H1 (cell line): ENCODE data around the gene GPSM3. TPM values are rescaled to one million over a fixed set of nuclear protein-coding genes. Genes with fewer than 3 reads are reported as not detected.

Experiments used
- CTCF ChIA-PET: fragments of 300-600 bp; sonication (Branson Sonifier 250); formaldehyde crosslinking; loops from one replicate; lab custom pipeline; 2021; ENCODE audit not compliant: partially characterized antibody; lab: Charles Lee
- POLR2A ChIA-PET: fragments of 300-600 bp; sonication (Branson Sonifier 250); formaldehyde crosslinking; loops from one replicate; lab custom pipeline; 2021; ENCODE audit warnings: inconsistent platforms; ENCODE audit not compliant: partially characterized antibody; lab: Charles Lee
- DNase-seq, 2 experiments: peaks; one replicate each; pipeline versions ENCODE4 v3.0.0 to v3.0.0-alpha.2; 2010 to 2022; ENCODE audit warnings: low spot score in 2 of 2, low read depth in 1 of 2, mixed read lengths in 1 of 2
- FAIRE-seq: peaks from 2 replicates; lab custom pipeline; 2011; peaks lifted over from hg19 to GRCh38; lab: Jason Lieb, UNC
- H2AFZ ChIP-seq: 2 replicates; pipeline ENCODE4 v1.8.1; 2012; ENCODE audit warnings: low read length, inconsistent platforms
- H2AK5ac ChIP-seq: 2 replicates; pipeline ENCODE4 v1.6.1; 2013; ENCODE audit warnings: low read depth, low read length
- H2BK120ac ChIP-seq: replicated peaks from 2 replicates; pipeline ENCODE3; 2013; ENCODE audit warnings: low read depth, low read length, inconsistent platforms
- H2BK12ac ChIP-seq: 2 replicates; pipeline ENCODE4 v1.6.1; 2013; ENCODE audit warnings: low read depth, low read length
- H2BK15ac ChIP-seq: 2 replicates; pipeline ENCODE4 v1.6.1; 2013; ENCODE audit warnings: low read length
- H2BK20ac ChIP-seq: 2 replicates; pipeline ENCODE4 v1.6.1; 2013; ENCODE audit warnings: low read length
- H2BK5ac ChIP-seq: 2 replicates; pipeline ENCODE4 v1.6.1; 2013; ENCODE audit warnings: low read depth, low read length
- H3K14ac ChIP-seq: 2 replicates; pipeline ENCODE4 v1.6.1; 2013; ENCODE audit warnings: inconsistent platforms; ENCODE audit not compliant: insufficient read length
- H3K18ac ChIP-seq: 2 replicates; pipeline ENCODE4 v1.6.1; 2013; ENCODE audit warnings: low read length; ENCODE audit errors: extremely low read depth
- H3K23ac ChIP-seq: 2 replicates; pipeline ENCODE4 v1.6.1; 2013; ENCODE audit warnings: inconsistent platforms; ENCODE audit not compliant: insufficient read length
- H3K23me2 ChIP-seq: 2 replicates; pipeline ENCODE4 v1.6.1; 2013; ENCODE audit warnings: low read depth, low read length
- H3K27ac ChIP-seq: 2 replicates; pipeline ENCODE4 v1.6.1; 2011; ENCODE audit warnings: low read depth, low read length, inconsistent platforms
- H3K27me3 ChIP-seq, 4 experiments: replicated peaks in 1 of 4; 1 replicate in 1 of 4; 2 replicates in 3 of 4; pipeline versions ENCODE4 v1.6.1 to v1.8.1; 2011 to 2013; ENCODE audit warnings: low read length in 3 of 4, mild to moderate bottlenecking in 3 of 4, inconsistent platforms in 2 of 4, mixed read lengths in 2 of 4, moderate library complexity in 1 of 4; ENCODE audit not compliant: control insufficient read depth in 3 of 4, insufficient read depth in 3 of 4; ENCODE audit errors: extremely low read depth in 1 of 4
- H3K36me3 ChIP-seq, 4 experiments: 2 replicates each; pipeline versions ENCODE4 v1.6.1 to v1.8.1; 2011 to 2013; ENCODE audit warnings: mild to moderate bottlenecking in 4 of 4, low read length in 3 of 4, moderate library complexity in 2 of 4, control low read depth in 1 of 4, inconsistent platforms in 1 of 4; ENCODE audit not compliant: insufficient read depth in 4 of 4, control insufficient read depth in 2 of 4
- H3K4ac ChIP-seq: replicated peaks from 2 replicates; pipeline ENCODE3; 2013; ENCODE audit warnings: low read length, low read depth, mixed read lengths, inconsistent platforms; ENCODE audit not compliant: insufficient read length
- H3K4me1 ChIP-seq, 4 experiments: replicated peaks in 1 of 4; 1 replicate in 1 of 4; 2 replicates in 3 of 4; pipeline versions ENCODE4 v1.6.1 to v1.8.1; 2011 to 2013; ENCODE audit warnings: low read length in 3 of 4, inconsistent platforms in 2 of 4, mixed read lengths in 1 of 4; ENCODE audit not compliant: insufficient read depth in 4 of 4, control insufficient read depth in 3 of 4
- H3K4me2 ChIP-seq, 2 experiments: 2 replicates each; pipeline versions ENCODE4 v1.6.1 to v1.8.1; 2011 to 2013; ENCODE audit warnings: low read depth in 2 of 2, low read length in 2 of 2, control low read depth in 1 of 2, inconsistent platforms in 1 of 2, mild to moderate bottlenecking in 1 of 2; ENCODE audit not compliant: insufficient read depth in 1 of 2
- H3K4me3 ChIP-seq, 4 experiments: fragments of 200-600, 300-600 bp in 1 of 4; sonication (generic), shearing (Covaris generic), sonication (Bioruptor Twin) in 1 of 4; 2 replicates each; pipeline versions ENCODE4 v1.5.1 to v1.8.1; 2011 to 2016; ENCODE audit warnings: low read length in 4 of 4, low read depth in 3 of 4, control low read depth in 2 of 4, inconsistent platforms in 2 of 4, mild to moderate bottlenecking in 2 of 4, mixed read lengths in 1 of 4, moderate library complexity in 1 of 4; ENCODE audit not compliant: insufficient read depth in 2 of 4; ENCODE audit errors: extremely low read depth in 1 of 4
- H3K56ac ChIP-seq: replicated peaks from 2 replicates; pipeline ENCODE3; 2013; ENCODE audit warnings: low read depth, mild to moderate bottlenecking, mixed read lengths, low read length, inconsistent platforms; ENCODE audit not compliant: insufficient read length
- H3K79me1 ChIP-seq: 2 replicates; pipeline ENCODE4 v1.6.1; 2013; ENCODE audit warnings: low read depth, low read length, control low read depth
- H3K79me2 ChIP-seq, 2 experiments: 2 replicates each; pipeline versions ENCODE4 v1.6.1 to v1.8.1; 2012 to 2013; ENCODE audit warnings: low read length in 2 of 2, mild to moderate bottlenecking in 2 of 2, inconsistent platforms in 1 of 2; ENCODE audit not compliant: insufficient read depth in 2 of 2, control insufficient read depth in 1 of 2
- H3K9ac ChIP-seq, 4 experiments: replicated peaks in 1 of 4; 1 replicate in 1 of 4; 2 replicates in 3 of 4; pipeline versions ENCODE4 v1.6.1 to v1.8.1; 2011 to 2013; ENCODE audit warnings: low read depth in 3 of 4, low read length in 3 of 4, control low read depth in 2 of 4, mild to moderate bottlenecking in 2 of 4, moderate library complexity in 2 of 4, inconsistent platforms in 1 of 4; ENCODE audit errors: extremely low read depth in 1 of 4
- H3K9me3 ChIP-seq, 2 experiments: 2 replicates each; pipeline versions ENCODE4 v1.6.1 to v1.8.1; 2012 to 2013; ENCODE audit warnings: mild to moderate bottlenecking in 2 of 2, moderate library complexity in 2 of 2, control low read depth in 1 of 2, inconsistent platforms in 1 of 2, low read depth in 1 of 2, low read length in 1 of 2, mixed read lengths in 1 of 2; ENCODE audit not compliant: insufficient read depth in 2 of 2
- H4K20me1 ChIP-seq, 2 experiments: replicated peaks in 1 of 2; 2 replicates each; pipeline versions ENCODE3 to v1.8.1; 2011 to 2013; ENCODE audit warnings: inconsistent platforms in 2 of 2, low read length in 2 of 2, mild to moderate bottlenecking in 1 of 2; ENCODE audit not compliant: insufficient read depth in 2 of 2, control insufficient read depth in 1 of 2
- H4K5ac ChIP-seq: 2 replicates; pipeline ENCODE4 v1.6.1; 2013; ENCODE audit warnings: low read length, low read depth, mixed read lengths, inconsistent platforms; ENCODE audit not compliant: insufficient read length
- H4K8ac ChIP-seq: 2 replicates; pipeline ENCODE4 v1.8.0; 2013; ENCODE audit warnings: mild to moderate bottlenecking, moderate library complexity, low read length, inconsistent platforms; ENCODE audit not compliant: insufficient read depth; ENCODE audit errors: extremely low read depth
- H4K91ac ChIP-seq: replicated peaks from 2 replicates; pipeline ENCODE3; 2013; ENCODE audit warnings: low read length, mixed read lengths, inconsistent platforms; ENCODE audit not compliant: insufficient read length
- BRCA1 ChIP-seq: IDR thresholded peaks from 2 replicates; pipeline ENCODE4 v1.6.1; 2012; ENCODE audit warnings: low read depth, low read length, improper control_type of control experiment
- POLR2A ChIP-seq, 2 experiments: IDR thresholded peaks; 1 replicate in 1 of 2; 2 replicates in 1 of 2; pipeline ENCODE4 v1.6.1; 2011; ENCODE audit warnings: low read depth in 2 of 2, low read length in 2 of 2, mild to moderate bottlenecking in 2 of 2; ENCODE audit errors: control extremely low read depth in 1 of 2
- WGBS, 2 experiments: shearing (Covaris generic) in 1 of 2; methylation state at CpG; one replicate each; pipeline versions ENCODE4 v1.1.6 to v1.1.7; 2013 to 2015; ENCODE audit warnings: low lambda C conversion rate in 2 of 2, mixed read lengths in 2 of 2, inconsistent platforms in 1 of 2, low coverage in 1 of 2, missing lambda C conversion rate in 1 of 2; ENCODE audit not compliant: insufficient replicate concordance in 2 of 2, insufficient coverage in 1 of 2, insufficient read length in 1 of 2; ENCODE audit errors: extremely low coverage in 1 of 2, missing lambda C conversion rate in 1 of 2; 5-methylcytosine and 5-hydroxymethylcytosine counted together
- polyA plus RNA-seq, 7 experiments: library from polyadenylated mRNA; depleted of rRNA in 3 of 7; stranded (reverse) in 5 of 7; unstranded in 2 of 7; fragments of >200 nt in 5 of 7; fragments of 200-250 nt in 2 of 7; gene quantifications; 1 replicate in 5 of 7; 2 replicates in 1 of 7; 4 replicates in 1 of 7; pipeline versions ENCODE4 v1.2.1 to v1.2.3, GENCODE V29; 2011 to 2013; ENCODE audit warnings: missing spikeins in 2 of 7, mixed read lengths in 2 of 7
- total RNA-seq: library from RNA; stranded (reverse); fragmentation: NEBNext Ultra II Directional; extraction: Animal tissue kit (Norgen Biotek cat#: 25700); gene quantifications from 2 replicates; pipeline ENCODE4 v1.2.1, GENCODE V29; 2021

GPSM3 gene
- total and polyA plus RNA-seq, 2 of the 8 experiments (the other 6 are each of a cell fraction or from before 2014, with no cell fraction given): 6.6 to 9.8 TPM

DNA sequence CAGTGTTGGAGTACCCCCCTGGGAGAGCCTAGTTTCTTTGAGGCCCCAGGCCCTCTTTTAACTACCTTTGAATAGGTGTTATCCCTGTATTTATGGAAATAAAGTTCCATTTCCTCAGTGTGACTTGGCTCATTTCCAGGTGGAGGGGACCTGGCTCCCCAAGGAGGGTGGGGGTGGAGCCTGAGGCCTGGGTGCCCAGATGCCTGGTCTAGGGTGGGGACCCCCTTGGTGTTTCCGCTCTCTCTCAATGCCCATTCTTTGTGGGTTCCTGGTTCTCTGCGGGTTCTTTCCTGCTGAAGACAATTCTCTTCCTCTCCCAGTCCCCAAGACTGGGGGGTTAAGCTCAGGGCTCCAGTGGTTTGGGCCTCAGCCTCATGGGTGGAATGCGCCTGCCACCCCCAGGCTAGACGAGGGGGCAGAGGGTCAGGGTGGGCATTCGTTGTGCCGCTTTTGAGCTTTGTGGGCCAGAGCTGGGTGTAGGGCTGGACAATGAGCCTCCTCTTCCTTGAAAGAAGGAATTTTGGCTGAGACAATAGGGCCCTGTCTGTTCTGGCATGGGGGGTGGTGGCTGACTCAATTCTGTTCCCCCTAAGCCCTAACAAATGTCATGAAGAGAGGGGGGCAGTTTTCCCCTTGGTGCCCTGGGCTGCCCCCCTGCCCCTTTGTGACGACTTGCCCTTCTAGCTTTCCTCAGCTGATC is 28.7 kb downstream of the GPSM3 start:
- Histone ChIP-seq H3K79me2 (no peaks in the 10 kb centered on the region), H3K79me1 (no peaks in the 10 kb centered on the region), H3K27ac (no peak overlapping the region), H3K56ac (no peak overlapping the region), H4K91ac (no peak overlapping the region), H3K4me2 (no peak overlapping the region), H3K23me2 (no peaks in the 10 kb centered on the region), H3K14ac (no peak overlapping the region), H2BK5ac (no peak overlapping the region), H3K27me3 (no peaks in the 10 kb centered on the region), H3K9ac (no peak overlapping the region), H2BK120ac (no peak overlapping the region), H2BK12ac (no peak overlapping the region), H2BK20ac (no peak overlapping the region), H2BK15ac (no peak overlapping the region), H2AK5ac (no peak overlapping the region), H4K5ac (no peak overlapping the region), H3K23ac (no peak overlapping the region), H4K8ac (no peak overlapping the region), H3K18ac (no peak overlapping the region), H4K20me1 (peaks cover 4 to 5% of the 10 kb centered on the region in 2 experiments), H3K4me1 (peaks cover 0 to 5% (median 2%) of the 10 kb centered on the region in 4 experiments; a peak in 3 of 7 replicates), H3K4ac (peak overlapping the region; percentile 53), H3K9me3 (no peaks in the 10 kb centered on the region), H2AFZ (no peak overlapping the region), H3K36me3 (peaks cover 2 to 16% (median 11%) of the 10 kb centered on the region in 4 experiments; a peak in 5 of 8 replicates), H3K4me3 (no peak overlapping the region)
- POLR2A ChIA-PET: interaction anchor here (0.8 to 6.8 kb wide), 11 partner anchors 9 to 46 kb away, joined by 3 to 49 read pairs (median 6); partner anchors contain the start of genes AGPAT1, ATF6B and PRRT1
- CTCF ChIA-PET: interaction anchor here (0.7 to 6.7 kb wide), 8 partner anchors 9 to 45 kb away, joined by 3 to 72 read pairs (median 3); partner anchors contain the start of gene PRRT1
- no peak for FAIRE-seq
- WGBS, 2 experiments: 98% methylated on average over 7 of the region's 7 CpGs; no CpG with 5 or more reads in 1 of the 2 experiments
- no peak for DNase-seq
- no peak for TF ChIP-seq BRCA1
- 0 out of 3 replicates have a peak, but pooled peaks of 1 of the 2 experiments have one; percentile 2 for TF ChIP-seq POLR2A (IDR thresholded peaks at IDR 0.05; ENCODE audit: control extremely low read depth in 1 of 2, low read depth in 2 of 2, low read length in 2 of 2)
